ENCODE measurements around the gene NDUFAF8. TPM values are rescaled to one million over a fixed set of nuclear protein-coding genes. Genes with fewer than 3 reads are reported as not detected.

Gene NDUFAF8
- total RNA-seq, 3 donors from 2014 or later, result 24.5 to 31.6 (median 31.2) TPM

DNA sequence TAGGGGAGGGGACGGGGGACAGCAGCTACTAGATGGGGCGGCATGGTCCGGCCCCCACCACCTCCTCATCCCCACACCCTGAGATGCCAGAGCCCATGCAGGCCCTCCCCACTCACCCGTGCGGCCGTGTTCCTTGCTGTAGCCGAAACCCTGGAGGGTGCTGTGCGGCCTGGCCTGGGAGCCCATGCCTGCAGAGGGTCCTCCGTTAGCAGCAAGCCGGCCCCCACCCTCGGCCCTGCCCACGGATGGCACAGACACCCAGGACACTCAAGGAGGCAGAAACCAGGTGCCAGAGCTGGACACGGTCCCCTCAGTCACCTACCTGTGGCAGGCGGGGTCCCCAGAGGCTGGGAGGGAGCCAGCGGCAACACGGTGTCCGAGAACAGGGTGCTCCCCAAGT, 5.8 kb upstream of the NDUFAF8 start:
- ATAC-seq (no peak), DNase-seq (no peak)
- intact Hi-C loops (cut with DNase I, micrococcal nuclease), result no loop called here
- H3K36me3 ChIP-seq (ENCODE audit: low read depth), result peaks cover 2% of the 10 kb centered on the region
- TF ChIP-seq, protein P1, sequence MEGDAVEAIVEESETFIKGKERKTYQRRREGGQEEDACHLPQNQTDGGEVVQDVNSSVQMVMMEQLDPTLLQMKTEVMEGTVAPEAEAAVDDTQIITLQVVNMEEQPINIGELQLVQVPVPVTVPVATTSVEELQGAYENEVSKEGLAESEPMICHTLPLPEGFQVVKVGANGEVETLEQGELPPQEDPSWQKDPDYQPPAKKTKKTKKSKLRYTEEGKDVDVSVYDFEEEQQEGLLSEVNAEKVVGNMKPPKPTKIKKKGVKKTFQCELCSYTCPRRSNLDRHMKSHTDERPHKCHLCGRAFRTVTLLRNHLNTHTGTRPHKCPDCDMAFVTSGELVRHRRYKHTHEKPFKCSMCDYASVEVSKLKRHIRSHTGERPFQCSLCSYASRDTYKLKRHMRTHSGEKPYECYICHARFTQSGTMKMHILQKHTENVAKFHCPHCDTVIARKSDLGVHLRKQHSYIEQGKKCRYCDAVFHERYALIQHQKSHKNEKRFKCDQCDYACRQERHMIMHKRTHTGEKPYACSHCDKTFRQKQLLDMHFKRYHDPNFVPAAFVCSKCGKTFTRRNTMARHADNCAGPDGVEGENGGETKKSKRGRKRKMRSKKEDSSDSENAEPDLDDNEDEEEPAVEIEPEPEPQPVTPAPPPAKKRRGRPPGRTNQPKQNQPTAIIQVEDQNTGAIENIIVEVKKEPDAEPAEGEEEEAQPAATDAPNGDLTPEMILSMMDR (IDR thresholded peaks at IDR 0.05), result no peak
- no peak overlapping the region for H3K4me3 ChIP-seq
- H3K9me3 ChIP-seq, result no peaks in the 10 kb centered on the region
- H3K4me1 ChIP-seq (ENCODE audit: low read depth), result peaks cover 10% of the 10 kb centered on the region

DNA sequence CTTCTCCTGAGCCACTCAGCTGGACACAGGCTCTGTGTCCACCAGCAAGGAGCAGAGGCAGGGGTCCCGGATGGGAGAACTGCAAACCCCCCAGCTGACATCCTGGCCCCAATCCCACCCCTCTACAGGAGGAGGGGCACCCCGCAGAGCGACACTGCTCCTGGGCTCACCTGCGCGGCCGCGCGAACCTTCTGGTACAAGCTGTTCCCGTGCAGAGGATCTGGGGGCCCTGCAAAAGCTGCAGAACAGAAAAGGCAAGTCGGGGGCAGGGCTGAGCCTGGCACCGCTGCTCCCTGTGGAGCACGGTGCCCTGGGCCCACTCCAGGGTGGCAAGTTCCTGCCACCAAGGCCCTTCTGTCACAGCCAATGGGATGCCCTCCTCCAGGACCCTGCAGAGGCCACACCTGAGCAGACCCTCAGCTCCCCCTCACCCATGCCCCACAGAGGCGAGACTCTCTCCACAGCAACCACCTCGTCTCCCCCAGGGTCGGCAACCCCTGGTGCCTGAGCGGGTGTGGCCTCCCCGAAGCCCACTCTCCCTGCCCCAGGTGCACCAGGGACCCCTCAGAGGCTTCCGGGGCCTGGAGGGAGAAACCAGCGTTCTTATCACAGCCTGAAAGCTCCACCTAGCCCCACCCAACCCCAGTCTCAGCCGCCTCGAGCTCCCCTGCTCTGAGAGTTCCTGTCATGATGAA, 5.2 kb upstream of the NDUFAF8 start:
- Histone ChIP-seq H3K4me3 (no peak overlapping the region), H3K4me1 (ENCODE audit: low read depth) (peaks cover 10% of the 10 kb centered on the region), H3K36me3 (ENCODE audit: low read depth) (peaks cover 3% of the 10 kb centered on the region), H3K9me3 (no peaks in the 10 kb centered on the region)
- intact Hi-C loops (cut with DNase I, micrococcal nuclease), result no loop called here
- DNase-seq (peak in 1 of 3 donors; percentile 47), ATAC-seq (no peak)
- TF ChIP-seq, protein P1 (IDR thresholded peaks at IDR 0.05), result no peak

DNA sequence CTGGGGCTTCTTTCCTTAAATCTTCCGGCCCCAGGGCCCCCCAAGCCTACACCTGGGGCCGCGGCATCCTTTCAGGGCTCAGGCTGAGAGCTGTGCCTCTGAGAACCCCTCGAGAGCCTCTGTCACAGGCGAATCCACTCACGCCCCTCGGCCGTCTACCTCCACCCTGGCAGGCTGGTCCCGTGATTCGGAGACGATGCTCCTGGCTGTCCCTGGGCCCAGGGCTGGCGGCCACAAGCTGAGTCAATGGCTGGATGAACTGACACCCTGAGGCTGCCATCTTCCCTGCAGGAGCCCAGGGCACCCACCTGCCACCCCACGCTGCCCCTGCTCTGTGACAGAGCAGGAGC, 4.6 kb upstream of the NDUFAF8 start:
- Histone ChIP-seq H3K4me1 (ENCODE audit: low read depth) (peaks cover 10% of the 10 kb centered on the region), H3K9me3 (no peaks in the 10 kb centered on the region), H3K4me3 (no peak overlapping the region), H3K36me3 (ENCODE audit: low read depth) (peaks cover 5% of the 10 kb centered on the region)
- DNase-seq, result peak in 2 of 3 donors; percentile 20 to 48
- ATAC-seq, result no peak
- intact Hi-C loops (cut with DNase I, micrococcal nuclease), result no loop called here
- TF ChIP-seq, protein P1 (IDR thresholded peaks at IDR 0.05), result no peak

DNA sequence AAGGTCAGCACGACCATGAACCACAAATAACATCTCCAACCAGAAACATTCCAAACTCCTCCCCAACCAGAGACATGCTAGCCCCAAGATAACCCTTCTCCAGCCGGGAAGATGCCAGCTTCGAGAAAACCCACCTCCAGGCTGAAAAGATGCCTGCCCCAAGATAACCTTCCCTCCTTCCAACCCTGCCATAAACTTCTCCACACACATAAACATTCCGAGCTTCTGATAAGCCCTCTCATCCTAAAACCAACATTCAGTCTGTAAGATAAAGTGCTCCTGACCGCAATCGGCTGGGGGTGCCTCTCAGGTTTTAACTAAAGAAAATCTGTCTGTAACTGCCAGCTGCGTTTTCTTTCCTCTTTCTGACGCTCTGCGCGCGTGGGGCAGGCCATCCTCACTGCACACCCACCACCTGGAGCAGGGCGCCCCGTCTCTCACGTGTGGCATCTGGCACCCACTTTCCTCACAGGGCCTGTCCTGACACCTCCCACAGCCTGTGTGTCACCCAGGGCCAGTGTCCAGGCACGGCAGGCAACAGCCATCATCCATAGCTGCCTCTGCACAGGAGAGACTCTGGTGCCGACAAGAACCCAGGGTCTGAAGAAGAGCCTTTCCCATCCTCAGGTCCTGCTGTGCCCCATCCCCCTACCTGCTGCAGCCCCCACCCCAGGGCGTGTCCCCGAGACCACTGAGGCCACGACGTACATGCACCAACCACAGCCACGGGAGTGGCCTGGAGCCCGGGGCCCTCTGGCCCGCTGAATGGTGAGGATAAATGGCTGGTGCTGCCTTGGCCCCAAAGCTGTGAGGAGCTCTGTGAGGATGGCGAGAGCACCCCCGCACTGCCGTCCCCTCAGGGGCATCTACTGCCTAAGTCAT, 3.9 kb upstream of the NDUFAF8 start:
- DNase-seq (no peak), ATAC-seq (no peak)
- intact Hi-C loops (cut with DNase I, micrococcal nuclease), result no loop called here
- Histone ChIP-seq H3K4me1 (ENCODE audit: low read depth) (peaks cover 14% of the 10 kb centered on the region), H3K4me3 (no peak overlapping the region), H3K36me3 (ENCODE audit: low read depth) (peaks cover 5% of the 10 kb centered on the region), H3K9me3 (no peaks in the 10 kb centered on the region)
- TF ChIP-seq, protein P1 (IDR thresholded peaks at IDR 0.05), result no peak

DNA sequence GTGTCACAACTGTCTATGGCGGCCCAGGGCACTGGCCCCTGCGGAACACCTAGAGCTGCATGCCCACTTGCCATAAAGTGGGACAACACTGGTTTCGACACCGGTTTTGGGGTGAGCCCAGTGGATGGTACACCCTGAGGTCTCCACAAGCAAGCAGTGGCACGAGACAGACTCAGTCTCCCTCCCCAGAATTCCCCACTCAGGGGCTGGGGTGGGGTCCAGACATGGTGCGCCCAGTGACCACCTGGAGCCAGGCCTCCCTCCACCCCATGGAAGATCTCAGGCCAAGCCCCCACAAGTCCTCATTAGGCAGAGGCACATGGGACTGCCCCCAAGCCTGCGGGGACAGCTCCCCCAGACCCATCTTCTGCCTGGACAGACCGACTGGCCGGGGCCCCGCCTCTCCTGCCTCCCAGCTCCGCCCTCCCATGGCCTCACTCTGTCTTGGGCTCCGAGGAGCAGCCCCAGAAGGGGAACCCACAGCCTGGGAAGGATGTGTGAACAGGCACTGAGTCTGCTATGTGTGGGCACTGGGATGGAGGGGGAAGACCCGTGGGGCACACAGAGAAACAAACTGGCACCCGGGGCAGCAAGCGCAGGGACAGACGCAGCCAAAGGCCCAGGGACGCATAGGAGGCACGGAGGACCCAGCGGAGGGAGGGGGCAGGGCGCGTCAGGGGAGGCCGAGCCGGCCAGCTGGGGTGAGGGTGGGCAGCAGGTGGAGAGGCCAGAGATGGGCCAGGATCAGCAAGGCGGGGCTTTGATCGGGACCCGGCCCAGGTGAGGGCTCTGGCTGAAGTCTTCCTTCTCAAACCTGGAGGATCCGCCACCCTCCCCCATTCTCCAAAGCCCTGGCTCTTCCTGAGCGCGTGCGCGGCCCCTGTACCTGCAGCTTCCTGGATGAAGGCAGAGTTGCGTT, 3.0 kb upstream of the NDUFAF8 start:
- peaks cover 2% of the 10 kb centered on the region for H3K36me3 ChIP-seq (ENCODE audit: low read depth)
- TF ChIP-seq, protein P1 (IDR thresholded peaks at IDR 0.05), result no peak
- intact Hi-C loops (cut with DNase I, micrococcal nuclease), result no loop called here
- H3K4me1 ChIP-seq (ENCODE audit: low read depth), result peaks cover 19% of the 10 kb centered on the region
- no peak overlapping the region for H3K4me3 ChIP-seq
- no peak for ATAC-seq
- no peaks in the 10 kb centered on the region for H3K9me3 ChIP-seq
- DNase-seq, result no peak
